GM21367 (cell line): ENCODE results near the gene BHLHA9.

Experiments
- ATAC-seq: cut with Tn5 transposase; IDR thresholded peaks from one replicate; pipeline ENCODE4 v1.9.1; 2021; ENCODE audit not compliant: unreplicated experiment

The BHLHA9 gene

DNA sequence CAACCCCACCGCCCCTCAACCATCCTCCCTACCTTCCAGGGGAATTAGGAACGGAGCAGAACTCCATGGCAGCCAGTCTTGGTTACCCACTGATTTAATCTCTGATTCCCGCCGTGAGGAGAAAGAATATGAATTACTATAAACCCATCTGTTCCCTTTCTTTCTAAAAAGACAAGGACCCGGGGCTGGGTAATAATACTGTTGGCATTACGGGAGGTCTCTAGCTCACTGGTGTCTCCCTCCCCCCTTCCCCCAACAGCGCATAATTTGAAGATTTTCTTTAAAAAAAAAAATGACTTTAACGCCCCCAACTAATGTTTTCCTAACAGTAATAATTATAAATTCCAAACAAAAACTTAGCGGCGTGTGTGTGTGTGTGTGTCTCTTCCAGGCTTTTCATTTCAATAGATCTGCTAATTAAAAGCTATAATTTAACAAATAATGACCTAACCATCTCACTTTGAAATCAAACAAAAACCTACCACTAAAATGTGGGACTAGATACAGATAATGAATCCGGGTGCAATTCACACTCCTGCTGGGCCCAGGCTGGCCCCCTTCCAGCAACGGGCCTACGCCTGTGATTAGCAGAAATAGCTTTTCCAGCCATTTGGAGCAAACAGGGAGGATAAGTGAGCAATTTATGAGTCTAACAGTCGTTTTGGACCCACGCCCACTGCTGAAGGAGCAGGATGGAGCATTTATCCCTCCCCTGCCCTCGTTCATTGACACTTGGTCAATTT lies 18.2 kb upstream of the BHLHA9 start:
- no peak for ATAC-seq

DNA sequence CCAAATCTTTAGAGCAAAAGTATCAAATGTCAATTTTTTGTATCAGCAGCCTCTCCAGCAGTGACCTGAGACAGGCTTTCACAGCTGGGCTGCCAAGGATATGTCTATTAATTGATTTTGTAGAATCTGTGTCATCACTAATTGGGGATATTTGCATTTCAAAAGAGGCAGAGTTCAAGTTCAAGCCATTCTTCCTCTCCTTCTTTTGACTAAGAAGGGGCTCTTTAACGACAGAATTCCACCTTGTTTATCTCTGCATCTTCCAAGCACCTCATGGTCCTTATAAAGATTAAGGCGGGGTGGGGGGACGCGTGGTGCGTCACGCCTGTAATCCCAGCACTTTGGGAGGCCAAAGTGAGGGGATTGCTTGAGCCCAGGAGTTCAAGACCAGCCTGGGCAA lies 15.2 kb upstream of the BHLHA9 start:
- no peak for ATAC-seq

DNA sequence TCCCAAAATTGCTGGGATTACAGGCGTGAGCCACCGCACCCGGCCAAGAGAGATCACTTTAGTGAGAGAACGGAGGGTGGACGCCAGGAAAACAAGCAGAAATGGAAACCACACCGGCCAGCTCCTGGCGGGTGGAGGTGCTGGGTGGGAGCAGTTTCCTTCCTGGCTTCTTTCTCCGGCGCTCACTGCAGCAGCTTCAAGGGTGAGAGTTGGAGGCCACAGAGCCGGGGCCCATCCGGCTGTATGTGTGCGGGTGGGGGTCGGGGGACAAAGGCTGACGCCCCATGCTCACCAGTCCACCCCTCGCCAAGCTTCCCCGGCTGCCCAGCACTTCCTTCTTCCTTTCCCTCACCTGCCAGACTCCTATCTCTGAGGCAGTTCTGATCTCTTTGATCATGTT lies 13.5 kb upstream of the BHLHA9 start:
- no peak for ATAC-seq

- ATAC-seq, result no peak
Measured at GRCh38 chr17:1260086-1260769, 10.0 kb upstream of the BHLHA9 start.

- ATAC-seq, result no peak
Measured at GRCh38 chr17:1260770-1261161, 9.5 kb upstream of the BHLHA9 start.

GRCh38 chr17:1264196-1264595 lies 6.0 kb upstream of the BHLHA9 start:
- no peak for ATAC-seq

GRCh38 chr17:1267471-1267943 lies 2.7 kb upstream of the BHLHA9 start:
- ATAC-seq, result no peak

GRCh38 chr17:1271030-1271423 lies 783 bp downstream of the BHLHA9 start:
- no peak for ATAC-seq

GRCh38 chr17:1271441-1271840 lies 1.2 kb downstream of the BHLHA9 start:
- ATAC-seq, result no peak

GRCh38 chr17:1272701-1273100 lies 2.5 kb downstream of the BHLHA9 start:
- ATAC-seq, result no peak

DNA sequence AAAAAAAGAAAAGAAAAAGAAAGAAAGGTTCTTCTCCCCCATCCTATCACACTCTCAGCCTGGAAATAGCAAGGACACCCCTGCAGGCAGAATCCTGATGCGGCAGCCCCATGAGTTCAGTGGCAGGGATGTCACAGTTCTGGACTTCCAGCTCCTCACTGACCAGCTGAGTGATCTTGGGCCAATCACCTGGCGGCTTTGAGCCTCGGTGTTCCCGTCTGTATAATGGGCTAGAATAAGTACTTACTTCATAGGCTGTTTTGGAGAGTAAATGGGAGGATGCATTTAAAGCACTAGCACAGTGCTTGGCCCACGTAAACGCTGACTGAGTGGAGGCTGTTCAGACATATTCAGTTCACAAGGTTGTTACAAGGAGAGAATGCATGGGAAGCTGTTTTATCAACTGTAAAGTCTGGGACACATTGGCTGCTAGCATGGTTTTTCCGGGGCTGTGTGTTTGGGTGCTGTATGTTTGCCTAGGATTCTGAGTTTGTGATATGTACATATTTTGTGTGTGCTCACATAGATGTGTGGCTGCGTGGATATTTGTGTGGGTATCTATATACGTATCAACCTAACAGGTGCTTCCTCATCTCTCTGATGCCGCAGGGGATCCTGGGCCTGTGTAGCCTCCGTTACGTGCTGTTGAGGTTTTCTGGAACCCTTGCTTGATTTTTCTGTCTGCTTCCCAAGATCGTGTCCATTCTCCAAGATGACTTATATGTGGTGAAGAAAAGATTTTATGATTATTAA lies 3.4 kb downstream of the BHLHA9 start:
- ATAC-seq, result no peak

GRCh38 chr17:1274245-1274608 lies 4.0 kb downstream of the BHLHA9 start:
- no peak for ATAC-seq

- no peak for ATAC-seq
Measured at GRCh38 chr17:1275205-1275961, 5.1 kb downstream of the BHLHA9 start.

DNA sequence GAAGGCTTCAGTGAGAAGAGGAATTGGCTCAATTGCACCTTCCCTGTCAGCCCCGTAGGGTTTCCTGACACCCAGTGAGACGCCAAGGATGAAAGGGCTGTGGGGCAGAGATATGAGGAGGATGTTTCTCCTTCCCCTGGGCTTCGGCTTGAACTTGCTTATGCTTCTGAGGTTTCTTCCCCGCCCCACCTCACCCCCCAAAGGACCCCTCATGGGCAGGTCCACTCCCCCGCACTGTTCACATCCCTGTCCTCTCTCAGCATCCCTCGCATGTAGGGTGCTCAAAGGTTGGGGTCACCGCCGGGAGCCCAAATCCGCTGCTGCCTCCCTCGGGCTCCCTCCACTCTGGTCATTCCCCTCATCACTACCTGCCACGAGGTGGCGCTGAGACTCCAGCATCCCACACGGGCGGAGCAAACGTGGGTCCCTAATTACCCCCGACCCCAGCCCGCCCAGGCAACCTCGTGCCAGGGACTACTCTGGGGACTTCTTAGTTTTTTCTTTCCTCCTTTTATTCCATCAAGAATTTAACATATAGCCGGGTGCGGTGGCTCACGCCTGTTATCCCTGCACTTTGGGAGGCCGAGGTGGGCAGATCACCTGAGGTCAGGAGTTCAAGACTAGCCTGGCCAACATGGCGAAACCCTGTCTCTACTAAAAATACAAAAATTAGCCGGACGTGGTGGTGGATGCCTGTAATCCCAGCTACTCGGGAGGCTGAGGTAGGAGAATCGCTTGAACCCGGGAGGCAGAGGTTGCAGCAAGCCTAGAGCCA lies 5.9 kb downstream of the BHLHA9 start:
- no peak for ATAC-seq

DNA sequence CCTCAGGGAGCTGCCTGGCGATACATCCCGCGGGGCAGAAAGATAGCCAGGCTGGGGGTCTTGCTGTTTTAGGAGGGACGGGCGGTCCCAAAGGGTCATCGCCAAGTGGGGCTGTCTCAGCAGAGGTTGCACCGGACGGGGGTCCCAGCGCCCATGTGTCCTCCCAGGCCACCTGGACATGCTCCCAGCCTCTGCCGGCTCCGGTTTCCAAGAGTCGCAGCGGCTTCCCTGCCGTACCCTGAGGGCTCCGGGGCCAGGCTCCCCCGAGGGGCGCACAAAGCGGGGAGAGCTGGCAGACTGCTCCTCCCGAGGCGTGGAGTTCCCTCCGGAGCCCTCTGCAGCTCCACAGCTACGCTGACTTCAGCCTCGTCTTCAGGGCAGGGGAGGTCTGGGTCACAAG lies 10.4 kb downstream of the BHLHA9 start:
- ATAC-seq, result no peak

GRCh38 chr17:1286379-1287106 lies 16.3 kb downstream of the BHLHA9 start:
- ATAC-seq, result no peak

- no peak for ATAC-seq
Measured at GRCh38 chr17:1289695-1290094, 19.5 kb downstream of the BHLHA9 start.

- ATAC-seq, result no peak
Measured at GRCh38 chr17:1290676-1291075, 20.4 kb downstream of the BHLHA9 start.

GRCh38 chr17:1294157-1294717 lies 24.0 kb downstream of the BHLHA9 start:
- no peak for ATAC-seq
